SIG-M5 treated with dmso at 0.1 percent for 504 hours (cell line): ENCODE data around the gene PRSS22.
A peak's percentile ranks its signal among the peaks of the same experiment; 100 is the strongest.

Source experiments
- DNase-seq: peaks from one replicate; lab custom pipeline; 2025; ENCODE audit not compliant: unreplicated experiment; lab: John Stamatoyannopoulos, UW

PRSS22 gene

GRCh38 chr16:2852731-2853507 lies 5.1 kb downstream of the PRSS22 start:
- no peak for DNase-seq

GRCh38 chr16:2852003-2852730 lies 5.8 kb downstream of the PRSS22 start:
- DNase-seq: no peak

GRCh38 chr16:2848933-2849725 lies 8.8 kb downstream of the PRSS22 start:
- no peak for DNase-seq

GRCh38 chr16:2846511-2847310 lies 11.3 kb downstream of the PRSS22 start:
- no peak for DNase-seq

GRCh38 chr16:2845116-2845515 lies 12.9 kb downstream of the PRSS22 start:
- no peak for DNase-seq

GRCh38 chr16:2843526-2843925 lies 14.4 kb downstream of the PRSS22 start:
- no peak for DNase-seq

GRCh38 chr16:2842340-2843000 lies 15.5 kb downstream of the PRSS22 start:
- DNase-seq: no peak

GRCh38 chr16:2841606-2842339 lies 16.2 kb downstream of the PRSS22 start:
- DNase-seq: no peak

- no peak for DNase-seq
These were observed 17.1 kb downstream of the PRSS22 start for GRCh38 chr16:2840914-2841313.

GRCh38 chr16:2839650-2840450 lies 18.1 kb downstream of the PRSS22 start:
- DNase-seq: no peak

- peak; percentile 36 for DNase-seq
These were observed 19.0 kb downstream of the PRSS22 start for GRCh38 chr16:2838928-2839327.

- no peak for DNase-seq
These were observed 21.1 kb downstream of the PRSS22 start for GRCh38 chr16:2836646-2837508.

- DNase-seq: no peak
These were observed 22.1 kb downstream of the PRSS22 start for GRCh38 chr16:2835638-2836493.

- no peak for DNase-seq
These were observed 23.0 kb downstream of the PRSS22 start for GRCh38 chr16:2834968-2835367.

GRCh38 chr16:2833776-2834175 lies 24.2 kb downstream of the PRSS22 start:
- DNase-seq: no peak

- DNase-seq: no peak
These were observed 26.8 kb downstream of the PRSS22 start for GRCh38 chr16:2831203-2831602.

- no peak for DNase-seq
These were observed 27.6 kb downstream of the PRSS22 start for GRCh38 chr16:2830355-2830695.
